22Rv1 (cell line): ENCODE results near the gene FARP1.

ENCODE experiments used
- H3K27ac ChIP-seq: fragments of 450-650 bp; 2 replicates; pipeline ENCODE4 v1.5.1; 2017
- ZFX ChIP-seq: fragments of 450-650 bp; IDR thresholded peaks from 2 replicates; pipeline ENCODE4 v1.6.1; 2017; ENCODE audit warnings: antibody characterized with exemption, borderline replicate concordance
- TF ChIP-seq, protein P1 (sequence below): fragments of 450-650 bp; IDR thresholded peaks from 2 replicates; pipeline ENCODE4 v1.5.1; 2017; ENCODE audit warnings: mild to moderate bottlenecking

FARP1 gene

DNA sequence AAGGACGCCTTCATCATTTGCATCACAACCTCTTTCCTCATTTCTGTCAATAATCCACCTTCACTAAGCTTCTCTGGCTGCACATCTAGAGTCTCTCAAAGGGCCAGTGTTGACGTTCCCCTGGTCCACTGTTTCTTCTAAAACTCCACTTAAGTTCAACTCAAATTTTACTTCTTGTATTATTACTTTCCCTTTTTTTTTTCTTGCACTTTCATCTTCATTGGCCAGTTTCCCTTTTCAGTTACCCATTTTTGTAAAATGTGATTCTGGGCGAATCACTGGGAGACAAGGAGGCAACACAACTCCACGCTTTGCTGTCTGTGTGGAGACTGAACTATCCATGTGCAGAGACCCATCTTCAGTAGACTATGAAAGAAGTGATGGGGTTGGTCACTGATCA lies 162.8 kb downstream of the FARP1 start:
- no peak overlapping the region for H3K27ac ChIP-seq
- no peak for TF ChIP-seq ZFX
- TF ChIP-seq, protein P1, sequence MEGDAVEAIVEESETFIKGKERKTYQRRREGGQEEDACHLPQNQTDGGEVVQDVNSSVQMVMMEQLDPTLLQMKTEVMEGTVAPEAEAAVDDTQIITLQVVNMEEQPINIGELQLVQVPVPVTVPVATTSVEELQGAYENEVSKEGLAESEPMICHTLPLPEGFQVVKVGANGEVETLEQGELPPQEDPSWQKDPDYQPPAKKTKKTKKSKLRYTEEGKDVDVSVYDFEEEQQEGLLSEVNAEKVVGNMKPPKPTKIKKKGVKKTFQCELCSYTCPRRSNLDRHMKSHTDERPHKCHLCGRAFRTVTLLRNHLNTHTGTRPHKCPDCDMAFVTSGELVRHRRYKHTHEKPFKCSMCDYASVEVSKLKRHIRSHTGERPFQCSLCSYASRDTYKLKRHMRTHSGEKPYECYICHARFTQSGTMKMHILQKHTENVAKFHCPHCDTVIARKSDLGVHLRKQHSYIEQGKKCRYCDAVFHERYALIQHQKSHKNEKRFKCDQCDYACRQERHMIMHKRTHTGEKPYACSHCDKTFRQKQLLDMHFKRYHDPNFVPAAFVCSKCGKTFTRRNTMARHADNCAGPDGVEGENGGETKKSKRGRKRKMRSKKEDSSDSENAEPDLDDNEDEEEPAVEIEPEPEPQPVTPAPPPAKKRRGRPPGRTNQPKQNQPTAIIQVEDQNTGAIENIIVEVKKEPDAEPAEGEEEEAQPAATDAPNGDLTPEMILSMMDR = no peak

DNA sequence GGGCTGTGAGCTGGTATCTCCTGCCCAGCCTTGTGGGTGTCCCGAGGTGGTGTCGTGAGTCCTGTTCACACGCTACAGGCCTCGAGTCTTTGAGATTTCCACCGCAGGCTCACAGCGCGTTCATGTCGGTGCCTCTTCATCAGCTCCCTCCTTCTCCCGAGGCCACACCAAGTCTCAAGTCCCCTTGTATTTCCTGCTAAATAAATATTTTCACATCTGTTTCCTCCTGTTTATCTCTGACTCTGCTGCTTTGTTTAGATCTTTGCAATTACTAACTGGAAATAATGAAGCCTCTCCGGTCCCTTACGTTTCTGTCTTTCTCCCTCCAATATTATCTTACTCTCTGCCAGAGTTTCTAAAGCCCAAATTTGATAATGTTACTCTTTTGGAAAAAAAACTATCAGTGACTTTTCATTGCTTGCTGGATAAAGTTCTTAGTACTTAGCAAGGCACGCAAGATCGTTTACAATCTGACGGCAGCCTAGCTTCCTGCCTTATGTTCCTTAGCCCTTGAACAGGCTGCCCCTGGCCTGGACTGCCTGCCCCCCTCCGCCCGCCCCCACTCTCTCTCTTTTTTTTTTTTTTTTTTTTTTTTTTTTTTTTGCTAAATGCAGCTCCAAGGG lies 164.7 kb downstream of the FARP1 start:
- TF ChIP-seq, protein P1 = no peak
- TF ChIP-seq ZFX = no peak
- H3K27ac ChIP-seq = no peak overlapping the region

DNA sequence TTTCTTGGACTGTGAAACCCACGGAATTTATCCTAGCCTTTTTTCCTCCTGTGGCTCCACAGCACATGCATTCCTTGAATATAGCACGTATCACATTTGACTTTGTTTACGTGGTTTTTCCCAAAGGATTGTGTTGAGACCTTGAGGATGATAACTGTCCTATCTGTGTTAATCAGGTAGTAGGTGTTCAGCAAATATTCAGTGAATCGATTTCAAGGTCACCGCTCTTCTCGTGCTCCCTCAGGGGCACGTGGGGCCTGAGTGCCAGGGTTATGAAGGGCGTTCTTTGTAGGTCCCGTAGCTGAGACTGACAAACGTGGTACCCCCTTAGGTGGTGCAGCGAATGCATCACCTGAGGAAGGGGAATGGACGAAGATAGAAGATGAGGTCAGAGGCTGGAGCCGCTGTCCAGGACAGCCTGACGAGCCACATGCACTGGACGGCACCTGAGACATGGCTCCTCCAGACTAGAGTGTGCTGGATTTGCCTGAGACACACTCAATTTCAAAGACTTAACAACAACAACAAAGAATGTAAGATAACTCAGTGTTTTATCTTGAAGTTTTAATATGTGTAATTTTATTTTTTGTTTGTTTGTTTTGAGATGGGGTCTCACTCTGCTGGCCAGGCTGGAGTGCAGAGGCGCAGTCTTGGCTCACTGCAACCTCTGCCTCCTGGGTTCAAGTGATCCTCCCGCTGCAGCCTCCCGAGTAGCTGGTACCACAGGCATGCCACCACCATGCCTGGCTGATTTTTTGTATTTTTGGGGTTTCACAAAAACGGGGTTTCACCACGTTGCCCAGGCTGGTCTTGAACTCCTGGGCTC lies 165.4 kb downstream of the FARP1 start:
- H3K27ac ChIP-seq = no peak overlapping the region
- TF ChIP-seq, protein P1 = no peak
- TF ChIP-seq ZFX = no peak

DNA sequence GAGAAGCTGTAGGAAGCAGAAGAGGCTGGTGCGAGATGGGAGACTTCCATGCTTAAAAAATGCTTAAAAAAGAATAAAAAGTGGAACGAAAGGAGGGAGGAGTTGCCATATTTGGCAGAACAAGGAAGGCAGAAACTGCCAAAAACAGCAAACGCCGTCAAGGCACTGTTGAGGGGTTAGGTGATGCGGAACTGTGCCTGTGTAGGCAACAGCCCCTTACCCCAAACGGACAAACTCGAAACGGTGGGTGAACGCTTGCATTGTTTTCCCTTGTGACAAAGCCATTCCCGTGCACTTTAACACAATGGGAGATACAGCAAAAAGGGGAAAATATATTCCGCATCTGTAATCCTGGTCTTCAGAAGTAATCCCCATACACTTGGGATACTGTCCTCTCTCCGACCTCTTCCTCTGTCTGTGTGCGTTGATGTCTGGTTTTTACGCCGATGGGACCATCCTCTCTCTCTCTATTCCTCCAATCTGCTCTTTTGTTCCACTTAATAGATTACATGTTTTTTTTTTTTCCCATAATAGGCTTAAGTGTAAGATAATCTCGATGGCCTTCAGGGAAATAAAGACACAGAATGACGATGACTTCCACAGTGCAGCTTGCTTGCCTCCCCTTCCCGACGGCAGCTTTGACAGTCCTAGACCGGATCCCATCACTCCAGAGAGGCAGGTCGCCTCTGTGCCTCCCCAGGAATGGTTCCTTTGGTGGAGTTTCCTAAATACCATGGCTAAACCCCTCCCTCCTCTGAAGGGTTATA lies 166.9 kb downstream of the FARP1 start:
- TF ChIP-seq, protein P1 = no peak
- TF ChIP-seq ZFX = no peak
- H3K27ac ChIP-seq = no peak overlapping the region

DNA sequence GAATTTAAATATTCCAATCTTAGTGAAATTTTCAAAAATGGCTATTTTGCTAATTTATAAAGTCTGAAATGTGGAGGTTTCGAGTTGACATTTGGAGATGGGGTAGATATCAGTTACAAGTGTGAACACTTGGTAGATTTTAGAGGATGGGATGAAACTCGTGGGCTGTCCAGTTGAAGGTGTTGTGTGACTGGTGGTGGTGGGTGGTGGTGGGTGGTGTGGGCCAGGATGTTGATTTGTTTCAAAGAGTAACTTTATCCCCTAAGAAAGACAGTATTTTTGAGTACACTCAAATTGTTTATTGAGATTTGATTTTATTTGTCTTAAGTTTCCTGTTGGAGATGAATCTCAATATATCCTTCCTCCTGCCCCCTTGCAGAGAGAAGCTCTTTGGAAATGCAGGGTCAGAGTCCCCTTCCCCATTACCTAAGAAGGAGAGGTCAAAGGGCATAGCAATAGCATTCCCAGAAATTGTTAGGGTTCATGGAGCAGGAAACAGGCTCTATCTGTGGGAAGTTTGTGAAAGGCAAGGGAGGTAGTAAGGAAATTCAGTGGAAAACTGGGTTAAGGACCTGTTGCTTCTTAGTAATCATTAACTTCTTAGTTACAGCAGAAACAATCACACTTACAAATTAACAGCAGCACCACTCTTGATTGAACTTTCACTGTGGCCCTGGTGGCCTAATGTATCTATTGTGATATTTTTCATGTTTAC lies 167.7 kb downstream of the FARP1 start:
- TF ChIP-seq, protein P1 = no peak
- TF ChIP-seq ZFX = no peak
- no peak overlapping the region for H3K27ac ChIP-seq

DNA sequence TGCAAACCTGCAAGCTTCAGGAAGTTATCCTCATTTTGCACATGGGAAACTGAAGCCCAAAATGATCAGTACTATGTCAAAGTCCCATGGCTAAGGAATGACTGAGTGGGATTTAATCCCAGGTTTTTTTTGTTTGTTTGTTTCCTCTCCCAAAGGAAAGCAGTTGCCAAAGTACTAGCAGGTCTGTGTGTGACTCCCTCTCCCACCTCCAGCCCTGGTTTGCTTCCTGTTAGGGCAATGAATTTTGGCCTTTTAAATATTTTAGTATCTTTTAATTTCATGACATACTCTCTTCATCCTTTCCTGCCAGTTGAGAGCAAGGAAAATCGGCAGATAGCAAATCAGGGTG lies 168.3 kb downstream of the FARP1 start:
- no peak overlapping the region for H3K27ac ChIP-seq
- TF ChIP-seq, protein P1 = no peak
- no peak for TF ChIP-seq ZFX
